H9 (cell line): Measurements from ENCODE around the gene MGMT. TPM values are rescaled to one million over a fixed set of nuclear protein-coding genes. Genes with fewer than 3 reads are reported as not detected.
A peak's percentile ranks its signal among the peaks of the same experiment; 100 is the strongest.

Experiments used
- DNase-seq: peaks from one replicate; pipeline ENCODE4 v3.0.0-alpha.2; 2017
- H2AFZ ChIP-seq: one replicate; pipeline ENCODE4 v1.6.1; 2013; ENCODE audit warnings: mild to moderate bottlenecking, low read length, control low read depth, moderate library complexity
- H2AK5ac ChIP-seq: 2 replicates; pipeline ENCODE4 v1.6.1; 2013; ENCODE audit warnings: low read length, control low read depth, mixed read lengths; ENCODE audit not compliant: insufficient read length
- H2BK120ac ChIP-seq: one replicate; pipeline ENCODE4 v1.6.1; 2013; ENCODE audit warnings: low read depth, mild to moderate bottlenecking, low read length, control low read depth, inconsistent platforms; ENCODE audit not compliant: poor library complexity, severe bottlenecking
- H2BK12ac ChIP-seq: 2 replicates; pipeline ENCODE4 v1.6.1; 2013; ENCODE audit warnings: low read length, control low read depth, mixed read lengths, low read depth; ENCODE audit not compliant: insufficient read length
- H2BK15ac ChIP-seq: 2 replicates; pipeline ENCODE4 v1.6.1; 2013; ENCODE audit warnings: low read depth, low read length, control low read depth
- H2BK20ac ChIP-seq: one replicate; pipeline ENCODE4 v1.6.1; 2013; ENCODE audit warnings: low read depth, mild to moderate bottlenecking, low read length, control low read depth, inconsistent platforms; ENCODE audit not compliant: poor library complexity, severe bottlenecking
- H2BK5ac ChIP-seq: 2 replicates; pipeline ENCODE4 v1.6.1; 2013; ENCODE audit warnings: low read length, control low read depth, mixed read lengths; ENCODE audit not compliant: insufficient read length
- H3K14ac ChIP-seq: 2 replicates; pipeline ENCODE4 v1.6.1; 2013; ENCODE audit warnings: low read length, control low read depth; ENCODE audit not compliant: insufficient read depth
- H3K18ac ChIP-seq: 2 replicates; pipeline ENCODE4 v1.6.1; 2013; ENCODE audit warnings: low read depth, mild to moderate bottlenecking, mixed read lengths, low read length, control low read depth; ENCODE audit not compliant: insufficient read length
- H3K23ac ChIP-seq: 2 replicates; pipeline ENCODE4 v1.6.1; 2013; ENCODE audit warnings: low read length, control low read depth, mixed read lengths, low read depth; ENCODE audit not compliant: insufficient read length
- H3K23me2 ChIP-seq: 2 replicates; pipeline ENCODE4 v1.6.1; 2013; ENCODE audit warnings: low read depth, mild to moderate bottlenecking, mixed read lengths, low read length, control low read depth; ENCODE audit not compliant: insufficient read length, poor library complexity, severe bottlenecking
- H3K27ac ChIP-seq: 2 replicates; pipeline ENCODE4 v1.5.1; 2013; ENCODE audit warnings: low read length, control low read depth, mixed read lengths, low read depth; ENCODE audit not compliant: insufficient read length
- H3K27me3 ChIP-seq: 2 replicates; pipeline ENCODE4 v1.6.1; 2013; ENCODE audit warnings: low read length, control low read depth, inconsistent platforms; ENCODE audit not compliant: insufficient read depth
- H3K4ac ChIP-seq: 2 replicates; pipeline ENCODE4 v1.6.1; 2013; ENCODE audit warnings: low read depth, mild to moderate bottlenecking, control low read depth, inconsistent platforms, low read length, moderate library complexity
- H3K4me1 ChIP-seq: 2 replicates; pipeline ENCODE4 v1.6.1; 2013; ENCODE audit warnings: low read length, control low read depth, inconsistent platforms; ENCODE audit not compliant: insufficient read depth
- H3K4me2 ChIP-seq: 2 replicates; pipeline ENCODE4 v1.6.1; 2013; ENCODE audit warnings: low read length, control low read depth, mixed read lengths; ENCODE audit not compliant: insufficient read length, insufficient read depth
- H3K56ac ChIP-seq: 2 replicates; pipeline ENCODE4 v1.6.1; 2013; ENCODE audit warnings: low read depth, mild to moderate bottlenecking, mixed read lengths, low read length, control low read depth; ENCODE audit not compliant: insufficient read length
- H3K79me1 ChIP-seq: 2 replicates; pipeline ENCODE4 v1.6.1; 2013; ENCODE audit warnings: low read depth, mild to moderate bottlenecking, moderate library complexity, low read length, control low read depth, inconsistent platforms; ENCODE audit not compliant: insufficient read depth, poor library complexity, severe bottlenecking
- H3K79me2 ChIP-seq: 2 replicates; pipeline ENCODE4 v1.6.1; 2013; ENCODE audit warnings: low read length, control low read depth, inconsistent platforms; ENCODE audit not compliant: insufficient read depth
- H3K9ac ChIP-seq: 2 replicates; pipeline ENCODE4 v1.6.1; 2013; ENCODE audit warnings: low read length, control low read depth, mixed read lengths; ENCODE audit not compliant: insufficient read length; ENCODE audit errors: extremely low read depth
- H3K9me3 ChIP-seq: one replicate; pipeline ENCODE4 v1.6.1; 2013; ENCODE audit warnings: low read depth, low read length, inconsistent platforms; ENCODE audit not compliant: control insufficient read depth
- H3T11ph ChIP-seq: one replicate; pipeline ENCODE4 v1.6.1; 2013; ENCODE audit warnings: mild to moderate bottlenecking, low read length, control low read depth, inconsistent platforms
- H4K20me1 ChIP-seq: one replicate; pipeline ENCODE4 v1.6.1; 2013; ENCODE audit not compliant: control insufficient read depth, insufficient read length, insufficient read depth
- H4K5ac ChIP-seq: 2 replicates; pipeline ENCODE4 v1.6.1; 2013; ENCODE audit warnings: low read depth, mild to moderate bottlenecking, mixed read lengths, low read length, control low read depth; ENCODE audit not compliant: insufficient read length
- H4K8ac ChIP-seq: replicated peaks from 2 replicates; pipeline ENCODE4 v1.6.1; 2013; ENCODE audit warnings: low read length, control low read depth, mixed read lengths, low read depth; ENCODE audit not compliant: insufficient read length
- H4K91ac ChIP-seq: 2 replicates; pipeline ENCODE4 v1.6.1; 2013; ENCODE audit warnings: low read depth, mild to moderate bottlenecking, moderate library complexity, mixed read lengths, low read length, control low read depth; ENCODE audit not compliant: insufficient read length
- H3K27ac Mint-ChIP-seq, 3 experiments: 2 replicates in 2 of 3; 3 replicates in 1 of 3; pipeline ENCODE4 v1.8.0; 2020 to 2021; ENCODE audit warnings: mixed read lengths in 3 of 3, mild to moderate bottlenecking in 1 of 3, moderate library complexity in 1 of 3
- H3K27me3 Mint-ChIP-seq: 2 replicates; pipeline ENCODE4 v1.8.0; 2021; ENCODE audit warnings: low read depth, mild to moderate bottlenecking, moderate library complexity, mixed read lengths
- H3K36me3 Mint-ChIP-seq, 3 experiments: 2 replicates in 2 of 3; 3 replicates in 1 of 3; pipeline ENCODE4 v1.8.0; 2020 to 2021; ENCODE audit warnings: low read depth in 3 of 3, mixed read lengths in 3 of 3; ENCODE audit not compliant: insufficient read depth in 1 of 3
- H3K4me1 Mint-ChIP-seq, 2 experiments: 2 replicates each; pipeline ENCODE4 v1.8.0; 2020; ENCODE audit warnings: mixed read lengths in 2 of 2
- H3K4me3 Mint-ChIP-seq, 2 experiments: 2 replicates in 1 of 2; 3 replicates in 1 of 2; pipeline ENCODE4 v1.8.0; 2020 to 2021; ENCODE audit warnings: mild to moderate bottlenecking in 2 of 2, mixed read lengths in 2 of 2, moderate library complexity in 1 of 2
- H3K9me3 Mint-ChIP-seq, 2 experiments: 2 replicates in 1 of 2; 3 replicates in 1 of 2; pipeline ENCODE4 v1.8.0; 2020; ENCODE audit warnings: mild to moderate bottlenecking in 2 of 2, mixed read lengths in 2 of 2, moderate library complexity in 1 of 2
- WGBS: extraction: QIAGEN DNeasy Blood & Tissue Kit; methylation state at CpG from one replicate; pipeline ENCODE4 v1.1.7; 2013; ENCODE audit warnings: missing lambda C conversion rate, low lambda C conversion rate, mixed read lengths; ENCODE audit not compliant: insufficient read length; ENCODE audit errors: extremely low coverage; 5-methylcytosine and 5-hydroxymethylcytosine counted together
- total RNA-seq: library from RNA; stranded (reverse); gene quantifications from 2 replicates; pipeline ENCODE4 v1.2.1, GENCODE V29; 2021
- TF ChIP-seq, protein P1 (sequence below): fragments of 200-600 bp; sonication (generic); conservative IDR thresholded peaks from 3 replicates; pipeline ENCODE4 v1.8.0; 2021; ENCODE audit warnings: antibody characterized with exemption, mild to moderate bottlenecking

Gene MGMT
- total RNA-seq, 1 experiment from 2014 or later = 18.4 TPM

DNA sequence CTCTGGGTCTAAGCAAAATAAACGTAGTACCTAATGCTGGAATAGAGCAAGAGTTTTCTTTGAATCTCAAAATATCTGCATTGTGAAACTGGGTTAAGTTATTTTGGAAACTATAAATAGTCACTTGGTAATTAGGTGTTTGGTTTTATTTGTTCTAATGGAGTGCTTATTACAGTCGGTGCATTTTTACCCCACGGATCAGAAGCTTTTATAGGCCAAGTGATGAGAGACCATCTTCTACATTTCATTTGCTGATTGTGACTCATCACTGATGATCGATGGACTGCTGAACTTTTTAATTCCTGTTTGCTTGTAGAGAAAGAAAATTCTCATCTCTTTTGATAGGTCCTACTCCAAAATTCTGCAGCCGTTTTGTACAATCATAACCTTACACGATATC is 28.2 kb downstream of the MGMT start:
- Histone ChIP-seq H2BK15ac (no peak overlapping the region), H2BK5ac (no peak overlapping the region), H3T11ph (no peak overlapping the region), H2BK20ac (no peak overlapping the region), H2BK12ac (no peak overlapping the region), H2BK120ac (no peak overlapping the region), H4K20me1 (no peaks in the 10 kb centered on the region), H3K14ac (no peak overlapping the region), H4K8ac (no peak overlapping the region), H4K5ac (no peak overlapping the region), H3K4me1 (no peaks in the 10 kb centered on the region), H3K27me3 (no peaks in the 10 kb centered on the region), H3K9me3 (peaks cover 13% of the 10 kb centered on the region), H3K9ac (no peak overlapping the region), H3K4ac (no peak overlapping the region), H3K23ac (no peak overlapping the region), H2AK5ac (no peak overlapping the region), H4K91ac (no peak overlapping the region), H2AFZ (no peak overlapping the region), H3K23me2 (no peaks in the 10 kb centered on the region), H3K18ac (no peak overlapping the region), H3K56ac (no peak overlapping the region), H3K4me2 (no peak overlapping the region), H3K79me1 (no peaks in the 10 kb centered on the region), H3K27ac (no peak overlapping the region), H3K79me2 (no peaks in the 10 kb centered on the region)
- TF ChIP-seq, protein P1, sequence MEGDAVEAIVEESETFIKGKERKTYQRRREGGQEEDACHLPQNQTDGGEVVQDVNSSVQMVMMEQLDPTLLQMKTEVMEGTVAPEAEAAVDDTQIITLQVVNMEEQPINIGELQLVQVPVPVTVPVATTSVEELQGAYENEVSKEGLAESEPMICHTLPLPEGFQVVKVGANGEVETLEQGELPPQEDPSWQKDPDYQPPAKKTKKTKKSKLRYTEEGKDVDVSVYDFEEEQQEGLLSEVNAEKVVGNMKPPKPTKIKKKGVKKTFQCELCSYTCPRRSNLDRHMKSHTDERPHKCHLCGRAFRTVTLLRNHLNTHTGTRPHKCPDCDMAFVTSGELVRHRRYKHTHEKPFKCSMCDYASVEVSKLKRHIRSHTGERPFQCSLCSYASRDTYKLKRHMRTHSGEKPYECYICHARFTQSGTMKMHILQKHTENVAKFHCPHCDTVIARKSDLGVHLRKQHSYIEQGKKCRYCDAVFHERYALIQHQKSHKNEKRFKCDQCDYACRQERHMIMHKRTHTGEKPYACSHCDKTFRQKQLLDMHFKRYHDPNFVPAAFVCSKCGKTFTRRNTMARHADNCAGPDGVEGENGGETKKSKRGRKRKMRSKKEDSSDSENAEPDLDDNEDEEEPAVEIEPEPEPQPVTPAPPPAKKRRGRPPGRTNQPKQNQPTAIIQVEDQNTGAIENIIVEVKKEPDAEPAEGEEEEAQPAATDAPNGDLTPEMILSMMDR = no peak
- Mint-ChIP-seq H3K9me3 (peaks cover 49 to 50% of the 10 kb centered on the region in 2 experiments), H3K27ac (0 out of 7 replicates have a peak overlapping the region, but pooled peaks of 1 of the 3 experiments have one; percentile 12), H3K27me3 (no peaks in the 10 kb centered on the region; the same call in 1 of the 2 replicates), H3K36me3 (peaks cover 40 to 57% (median 40%) of the 10 kb centered on the region in 3 experiments), H3K4me3 (no peak overlapping the region), H3K4me1 (peaks cover 15 to 18% of the 10 kb centered on the region in 2 experiments)
- no peak for DNase-seq
- WGBS = no CpG with 5 or more reads among the region's 6 CpGs
